ENCODE measurements around the gene FOXO6.

FOXO6 gene

GRCh38 chr1:41360786-41361494 is at the start of gene FOXO6:
TSS of gene FOXO6 (plus strand) at chr1:41361434.
- DNase-seq = peak; percentile 95

- DNase-seq = no peak
These were observed 48.1 kb upstream of the FOXO6 start for GRCh38 chr1:41312991-41313645.

- peak; percentile 24 for DNase-seq
These were observed 47.5 kb upstream of the FOXO6 start for GRCh38 chr1:41313661-41314131.

- DNase-seq = no peak
These were observed 46.7 kb upstream of the FOXO6 start for GRCh38 chr1:41314376-41315145.

- no peak for DNase-seq
These were observed 46.0 kb upstream of the FOXO6 start for GRCh38 chr1:41315146-41315822.

GRCh38 chr1:41315871-41316270 is 45.4 kb upstream of the FOXO6 start:
- no peak for DNase-seq

GRCh38 chr1:41317361-41317760 is 43.9 kb upstream of the FOXO6 start:
- no peak for DNase-seq

GRCh38 chr1:41318135-41318534 is 43.1 kb upstream of the FOXO6 start:
- no peak for DNase-seq

GRCh38 chr1:41319106-41319755 is 42.0 kb upstream of the FOXO6 start:
- DNase-seq = no peak

- peak; percentile 64 for DNase-seq
These were observed 41.2 kb upstream of the FOXO6 start for GRCh38 chr1:41319807-41320711.

GRCh38 chr1:41320895-41321676 is 40.1 kb upstream of the FOXO6 start:
- peak; percentile 50 for DNase-seq

- DNase-seq = no peak
These were observed 39.1 kb upstream of the FOXO6 start for GRCh38 chr1:41322101-41322661.

- peak; percentile 41 for DNase-seq
These were observed 38.4 kb upstream of the FOXO6 start for GRCh38 chr1:41322835-41323234.

- DNase-seq = no peak
These were observed 38.0 kb upstream of the FOXO6 start for GRCh38 chr1:41323243-41323642.

GRCh38 chr1:41325801-41326200 is 35.4 kb upstream of the FOXO6 start:
- no peak for DNase-seq

GRCh38 chr1:41327383-41327999 is 33.7 kb upstream of the FOXO6 start:
- DNase-seq = no peak

- DNase-seq = no peak
These were observed 33.1 kb upstream of the FOXO6 start for GRCh38 chr1:41328001-41328615.

- no peak for DNase-seq
These were observed 32.2 kb upstream of the FOXO6 start for GRCh38 chr1:41328780-41329640.

All from MV-4-11 (cell line).